Measurements from ENCODE around the gene ZNF154.

ZNF154 gene

DNA sequence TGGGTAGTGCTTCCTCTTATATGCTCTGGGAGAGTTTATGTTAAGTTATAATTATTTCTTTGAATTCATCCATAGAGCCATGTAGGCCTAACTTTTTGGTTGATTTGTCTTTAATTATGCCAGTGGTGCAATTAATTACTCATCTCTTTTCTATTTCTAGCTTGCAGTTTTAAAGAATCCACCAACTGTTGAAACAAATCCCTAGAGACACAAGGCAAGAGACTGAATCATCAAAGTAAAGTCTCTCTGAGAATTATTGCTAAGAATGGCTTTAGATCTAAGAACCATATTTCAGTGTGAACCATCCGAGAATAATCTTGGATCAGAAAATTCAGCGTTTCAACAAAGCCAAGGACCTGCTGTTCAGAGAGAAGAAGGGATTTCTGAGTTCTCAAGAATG, 33.1 kb downstream of the ZNF154 start:
- no peak for DNase-seq (ENCODE audit: low read depth)

DNA sequence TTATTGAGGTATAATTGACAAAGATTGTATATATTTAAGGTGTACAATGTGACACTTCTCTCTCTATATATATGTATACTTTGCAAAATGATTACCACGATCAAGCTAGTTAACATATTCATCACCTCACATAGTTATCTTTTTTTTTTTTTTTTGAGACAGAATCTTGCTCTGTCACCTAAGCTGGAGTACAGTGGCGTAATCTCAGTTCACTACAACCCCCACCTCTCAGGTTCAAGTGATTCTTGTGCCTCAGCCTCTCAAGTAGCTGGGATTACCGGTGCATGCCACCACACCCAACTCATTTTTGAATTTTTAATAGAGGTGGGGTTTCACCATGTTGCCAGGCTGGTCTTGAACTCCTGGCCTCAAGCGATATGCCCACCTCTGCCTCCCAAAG, 36.5 kb downstream of the ZNF154 start:
- DNase-seq (ENCODE audit: low read depth), result no peak

DNA sequence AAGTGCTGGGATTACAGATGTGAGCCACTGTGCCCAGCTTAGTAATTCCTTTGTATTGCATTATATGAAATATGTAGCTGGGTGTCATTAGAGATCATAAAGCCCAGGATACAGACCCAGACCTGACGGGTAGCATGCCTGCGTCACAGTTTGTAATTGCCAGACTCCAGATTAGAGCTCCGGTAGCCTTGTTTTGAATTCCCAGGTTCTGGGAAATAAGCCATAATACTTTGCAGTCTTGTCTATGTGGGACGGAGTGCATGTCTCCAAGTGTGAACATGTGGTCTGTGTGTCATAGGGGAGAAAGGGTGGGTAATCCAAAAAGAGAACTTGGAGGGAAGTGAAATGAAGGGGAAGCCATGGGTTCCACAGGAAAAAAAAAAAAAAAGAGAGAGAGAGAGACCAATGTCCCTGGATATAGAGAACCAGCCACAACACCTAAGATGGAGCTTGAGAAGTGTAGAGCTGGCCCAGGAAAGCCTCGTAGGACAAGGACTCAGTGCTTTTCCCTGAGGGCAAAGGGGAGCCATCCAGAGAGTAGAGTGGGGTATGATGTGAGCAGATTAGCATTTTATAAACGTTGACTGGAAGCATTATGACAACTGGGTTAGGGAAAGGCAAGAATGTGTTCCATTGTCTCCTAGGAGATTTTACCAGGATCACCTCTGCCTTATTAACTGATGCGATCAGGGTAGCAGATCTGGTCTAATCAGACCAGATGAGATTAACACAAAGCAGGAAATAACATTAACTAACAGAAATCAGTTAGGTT, 37.7 kb downstream of the ZNF154 start:
- no peak for DNase-seq (ENCODE audit: low read depth)

DNA sequence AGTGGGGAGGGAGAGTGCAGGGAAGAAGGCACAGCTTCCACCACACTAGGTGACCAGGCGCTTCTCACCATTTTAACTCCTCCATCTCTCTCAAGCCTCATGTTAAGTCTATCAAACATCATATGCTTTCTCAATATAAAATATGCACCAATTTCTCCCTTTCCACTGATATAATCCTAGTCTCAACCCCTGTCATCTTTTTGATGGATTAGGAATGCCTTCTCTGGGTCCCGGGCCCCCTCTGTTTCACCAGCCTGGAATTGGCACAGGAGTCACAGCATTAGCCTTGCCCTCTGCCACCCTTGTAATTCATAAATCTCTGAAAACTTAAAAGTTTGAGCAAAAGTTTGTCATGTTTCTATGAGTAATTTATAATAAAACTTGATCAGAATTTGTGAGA, 40.4 kb downstream of the ZNF154 start, which contains the start of gene ZSCAN4:
Gene ZSCAN4 (plus strand): TSS at position 301 of the 400 bp plus-strand sequence. CDS start 7,211 bp downstream, outside the sequence.
- no peak for DNase-seq (ENCODE audit: low read depth)

DNA sequence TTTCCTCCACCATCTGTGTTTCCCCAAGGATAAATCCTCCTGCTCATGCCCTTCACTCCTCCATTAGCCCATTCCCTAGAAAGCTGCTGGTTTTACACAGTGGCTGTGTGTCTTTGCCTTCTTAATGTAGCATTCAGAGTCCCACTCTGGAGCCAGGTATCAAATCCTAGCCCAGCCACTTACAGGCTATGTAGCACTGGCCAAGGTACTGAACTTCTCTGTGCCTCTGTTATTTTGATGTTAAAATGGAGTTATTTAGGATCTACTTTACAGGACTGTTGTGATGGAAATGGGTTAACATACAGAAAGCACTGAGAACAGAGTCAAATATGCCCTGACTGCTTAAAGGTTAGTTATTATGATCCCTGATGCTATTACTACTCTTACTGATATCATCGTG, 41.8 kb downstream of the ZNF154 start:
- DNase-seq (ENCODE audit: low read depth), result no peak

DNA sequence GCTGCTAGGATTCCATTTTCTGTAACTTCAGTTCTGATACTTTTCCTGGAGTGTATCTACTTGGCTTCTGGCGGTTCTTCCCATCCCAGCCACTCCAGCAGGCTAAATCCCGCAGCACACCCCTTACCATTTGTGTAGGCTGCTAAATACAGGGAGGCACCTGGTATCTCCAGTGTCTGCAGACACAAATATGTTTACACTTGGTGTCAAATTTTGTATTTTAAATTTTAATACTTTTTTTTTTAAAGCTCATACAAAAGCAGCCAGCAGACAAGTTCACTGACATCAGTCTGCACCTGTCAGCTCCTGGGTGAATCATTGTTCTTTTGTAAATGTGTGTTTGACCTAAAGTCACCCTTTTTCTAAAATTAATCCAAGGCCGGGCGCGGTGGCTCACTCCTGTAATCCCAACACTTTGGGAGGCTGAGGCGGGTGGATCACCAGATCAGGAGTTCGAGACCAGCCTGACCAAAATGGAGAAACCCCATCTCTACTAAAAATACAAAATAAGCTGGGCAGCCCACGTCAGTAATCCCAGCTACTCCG, 43.7 kb downstream of the ZNF154 start:
- no peak for DNase-seq (ENCODE audit: low read depth)

DNA sequence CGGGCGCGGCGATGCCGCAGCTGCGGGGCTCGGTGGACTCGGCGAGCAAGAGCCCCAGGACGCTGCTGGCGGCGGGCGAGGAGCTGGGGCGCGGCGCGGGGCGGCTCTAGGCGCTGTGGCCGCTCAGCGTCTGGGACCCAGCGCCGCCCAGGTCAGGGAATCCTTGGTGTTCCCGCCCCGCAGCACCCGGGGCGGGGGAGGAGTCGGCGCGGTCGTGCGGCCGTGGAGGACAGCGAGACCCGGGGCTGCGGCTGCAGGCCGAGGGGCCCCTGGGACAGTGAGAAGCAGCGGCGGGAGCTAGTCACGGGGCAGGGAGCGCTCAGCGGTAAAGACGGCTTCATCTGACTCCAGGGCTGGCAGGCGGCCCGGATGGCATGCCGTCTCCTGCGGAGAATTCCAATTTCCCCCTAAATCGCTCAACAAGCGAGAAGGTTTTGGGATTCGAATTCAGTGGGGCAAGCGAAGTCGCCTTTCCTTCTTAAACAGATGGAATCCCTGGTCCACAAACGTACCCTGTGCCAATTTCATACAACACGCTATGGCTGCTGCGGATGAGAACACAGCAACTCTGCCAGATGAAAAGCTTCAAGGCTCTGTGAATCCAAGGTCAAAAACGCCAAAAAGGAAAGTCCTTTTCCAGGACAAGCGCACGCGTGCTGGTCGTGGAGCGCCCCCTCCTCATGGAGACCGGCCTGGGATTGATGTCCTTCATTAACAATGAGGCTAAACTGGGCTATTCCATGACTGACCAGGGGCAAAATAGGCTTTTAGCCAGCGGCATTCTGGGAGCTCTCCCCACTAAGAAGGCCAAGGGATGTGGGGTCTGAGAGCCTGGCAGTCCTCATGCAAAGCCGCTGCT, 44.5 kb downstream of the ZNF154 start:
- DNase-seq (ENCODE audit: low read depth), result no peak

DNA sequence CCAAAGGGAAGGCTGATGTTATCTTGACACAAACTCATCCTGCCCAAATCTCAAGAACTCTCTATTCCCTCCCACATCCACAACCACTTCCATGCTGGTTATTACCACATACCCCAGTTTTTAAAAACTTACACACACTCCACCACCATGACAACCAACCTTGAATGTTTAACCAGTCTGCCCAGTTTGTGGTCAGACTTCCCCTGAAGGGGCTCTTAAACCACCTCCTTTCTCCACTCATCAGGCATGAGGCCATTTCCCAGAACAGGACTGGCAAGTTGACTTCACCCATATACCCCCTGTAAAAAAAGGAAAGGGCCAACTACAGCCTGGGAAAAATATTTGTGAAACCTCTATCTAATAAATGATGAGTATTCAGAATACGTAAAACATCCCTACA, 52.7 kb downstream of the ZNF154 start:
- no peak for DNase-seq (ENCODE audit: low read depth)

DNA sequence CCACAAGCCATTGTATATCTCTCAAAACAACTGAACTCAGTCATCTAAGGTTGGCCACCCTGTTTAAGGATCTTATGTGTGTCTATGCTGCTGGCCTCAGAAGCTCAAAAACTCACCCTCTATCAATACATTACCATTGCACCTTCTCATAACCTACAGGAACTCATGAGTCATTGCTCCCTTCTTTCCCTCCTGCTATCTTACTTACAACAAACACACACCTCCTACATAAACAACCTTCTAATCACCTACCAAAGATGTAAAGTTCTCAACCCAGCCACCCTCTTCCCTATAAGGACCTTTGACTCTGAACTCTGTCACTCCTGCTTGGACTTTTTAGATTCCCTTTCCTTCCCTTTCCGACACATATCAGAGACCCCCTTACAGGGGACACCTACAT, 53.6 kb downstream of the ZNF154 start:
- no peak for DNase-seq (ENCODE audit: low read depth)

DNA sequence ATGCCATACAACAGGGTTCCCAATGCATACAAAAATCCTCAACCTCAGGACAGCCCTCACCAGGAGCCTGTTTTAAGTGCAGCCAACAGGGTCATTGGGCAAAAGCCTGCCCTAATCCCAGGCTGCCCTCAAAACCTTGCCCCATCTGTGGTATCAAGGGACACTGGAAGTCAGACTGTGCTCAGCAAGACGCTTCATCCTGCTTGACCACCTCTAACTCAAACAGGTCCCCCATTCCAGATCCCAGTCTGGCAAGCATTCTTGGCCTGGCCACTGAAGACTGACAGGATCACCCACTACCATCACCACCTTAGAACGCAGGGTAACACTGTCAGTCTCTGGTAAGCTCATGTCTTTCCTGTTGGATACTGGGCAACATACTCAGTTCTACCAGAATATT, 55.3 kb downstream of the ZNF154 start:
- DNase-seq (ENCODE audit: low read depth), result no peak

DNA sequence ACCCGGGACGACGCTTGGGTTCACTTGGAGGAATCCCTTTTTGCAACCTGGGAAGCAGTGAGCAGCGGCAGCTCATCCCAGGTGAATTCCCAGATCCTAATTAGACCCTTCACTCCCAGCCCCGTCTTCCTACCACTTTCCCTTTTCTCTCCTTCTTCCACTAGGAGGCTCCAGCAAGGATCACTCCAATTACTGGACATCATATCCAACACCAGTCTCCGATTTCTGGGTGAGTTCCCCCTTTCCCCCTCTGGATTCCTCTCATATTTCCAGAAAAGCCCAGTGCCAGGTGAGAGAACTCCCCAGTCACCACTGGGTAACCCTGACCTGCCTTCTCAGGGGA, 57.4 kb downstream of the ZNF154 start:
- DNase-seq (ENCODE audit: low read depth), result no peak

DNA sequence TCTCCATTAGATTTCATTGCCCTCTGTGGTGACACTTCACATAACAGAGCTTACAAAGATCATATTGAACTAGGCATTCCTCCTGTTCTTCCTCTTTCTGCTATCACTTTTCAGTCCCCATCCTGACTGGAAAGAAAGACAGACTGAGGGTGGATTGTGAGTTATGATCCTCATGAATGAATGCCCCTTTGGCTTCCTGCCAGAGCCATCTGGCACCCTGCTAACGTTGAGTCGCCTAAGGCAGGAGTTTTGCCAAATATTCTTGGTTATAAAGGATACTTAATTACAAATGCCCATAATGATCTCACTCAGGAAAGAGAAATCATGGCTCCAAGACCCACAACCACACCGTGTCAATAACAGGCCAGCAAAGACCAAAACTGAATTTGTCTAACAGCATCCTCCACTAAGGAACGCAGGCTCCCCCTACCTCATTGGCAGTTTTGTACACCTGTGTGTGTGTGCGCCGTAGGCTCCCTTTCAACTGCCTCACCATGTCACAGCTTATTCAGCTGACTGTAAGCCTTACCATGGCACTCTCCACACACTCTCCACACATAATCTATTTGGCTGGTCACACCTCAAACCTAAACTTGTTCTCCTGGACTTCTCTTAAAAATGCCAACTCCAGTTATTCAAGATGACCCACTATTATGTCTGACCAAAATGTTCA, 60.5 kb downstream of the ZNF154 start:
- DNase-seq (ENCODE audit: low read depth), result no peak
